Stimulated activated naive CD8-positive, alpha-beta T cell treated with anti-CD3 and anti-CD28 coated beads, Interleukin-15, Interleukin-2, amounts not matched to agents 100 U/mL and 50 U/mL, for 24 hours (primary cell): ENCODE measurements around the gene DPF3.

ENCODE experiments used
- ATAC-seq: fragments of 150-1000 bp; cut with Tn5 transposase; one replicate; pipeline ENCODE4 v1.10.0; 2021
- DNase-seq: peaks from one replicate; pipeline ENCODE4 v3.0.0; 2021

The DPF3 gene

GRCh38 chr14:72800296-72800695 is 93.6 kb downstream of the DPF3 start:
- ATAC-seq: no peak
- no peak for DNase-seq

- ATAC-seq (no peak), DNase-seq (no peak)
Measured at GRCh38 chr14:72796935-72797334, 97.0 kb downstream of the DPF3 start.

GRCh38 chr14:72793156-72793939 is 100.6 kb downstream of the DPF3 start:
- no peak for ATAC-seq
- no peak for DNase-seq

- ATAC-seq (no peak), DNase-seq (no peak)
Measured at GRCh38 chr14:72792051-72792788, 101.7 kb downstream of the DPF3 start.

- no peak for ATAC-seq
Measured at GRCh38 chr14:72790887-72791566, 102.9 kb downstream of the DPF3 start.

GRCh38 chr14:72788972-72789728 is 104.8 kb downstream of the DPF3 start:
- no peak for DNase-seq
- no peak for ATAC-seq

More at GRCh38 chr14:72790887-72791566, 102.9 kb downstream of the DPF3 start:
- DNase-seq: no peak

- no peak for ATAC-seq
- DNase-seq: no peak
Measured at GRCh38 chr14:72788255-72788654, 105.6 kb downstream of the DPF3 start.

- DNase-seq: no peak
- ATAC-seq: no peak
Measured at GRCh38 chr14:72787841-72788240, 106.1 kb downstream of the DPF3 start.

GRCh38 chr14:72786378-72787350 is 107.2 kb downstream of the DPF3 start:
- no peak for DNase-seq
- ATAC-seq: no peak

GRCh38 chr14:72783741-72784140 is 110.2 kb downstream of the DPF3 start:
- ATAC-seq (no peak), DNase-seq (no peak)

- ATAC-seq: no peak
- DNase-seq: no peak
Measured at GRCh38 chr14:72782817-72783216, 111.1 kb downstream of the DPF3 start.

GRCh38 chr14:72781561-72782508 is 112.1 kb downstream of the DPF3 start:
- no peak for DNase-seq
- ATAC-seq: no peak

- ATAC-seq: no peak
- DNase-seq: no peak
Measured at GRCh38 chr14:72780751-72781150, 113.2 kb downstream of the DPF3 start.

GRCh38 chr14:72779679-72780078 is 114.2 kb downstream of the DPF3 start:
- DNase-seq (no peak), ATAC-seq (no peak)

GRCh38 chr14:72777636-72778035 is 116.3 kb downstream of the DPF3 start:
- no peak for DNase-seq
- no peak for ATAC-seq

GRCh38 chr14:72776701-72777261 is 117.1 kb downstream of the DPF3 start:
- ATAC-seq (no peak), DNase-seq (no peak)

- ATAC-seq (peak; percentile 52), DNase-seq (no peak)
Measured at GRCh38 chr14:72775923-72776554, 117.9 kb downstream of the DPF3 start.

GRCh38 chr14:72774894-72775620 is 118.8 kb downstream of the DPF3 start:
- DNase-seq (no peak), ATAC-seq (no peak)
